ENCODE results near the gene KLF9.
A peak's percentile ranks its signal among the peaks of the same experiment; 100 is the strongest.

The KLF9 gene

DNA sequence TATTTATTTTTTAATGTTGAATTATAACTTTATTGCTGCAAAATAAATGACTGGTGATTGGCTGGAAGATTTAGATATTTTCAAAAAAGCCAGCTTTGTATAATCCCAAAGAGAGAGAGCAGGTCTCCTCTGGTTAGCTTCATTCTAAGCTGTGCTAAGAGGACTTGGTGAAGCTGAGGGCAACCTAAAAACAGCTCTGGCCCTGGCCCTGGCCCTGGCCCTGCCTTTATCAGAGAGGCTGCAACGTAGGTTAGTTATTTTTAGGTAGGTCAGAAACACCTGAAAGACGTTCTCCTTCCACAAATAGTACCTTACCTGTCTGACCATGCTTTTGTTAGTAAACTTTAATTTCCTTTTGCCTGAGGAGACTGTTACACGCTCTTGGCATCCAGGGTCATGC, 58.7 kb downstream of the KLF9 start:
- no peaks in the 10 kb centered on the region for H3K4me1 ChIP-seq (ENCODE audit: control insufficient read depth, insufficient read depth, low read length)
- no peak overlapping the region for H3K4me3 ChIP-seq (ENCODE audit: low read depth, low read length)
- CTCF ChIA-PET, result interaction anchor here (1.0 to 2.4 kb wide), 2 partner anchors 154 to 246 kb away, joined by 3 to 15 read pairs; no protein-coding TSS in a partner anchor
- POLR2A ChIA-PET, result no interaction called here
- H3K36me3 ChIP-seq (ENCODE audit: control insufficient read depth in 2 of 2, insufficient read depth in 1 of 2, low read length in 2 of 2), result peaks cover 9 to 26% of the 10 kb centered on the region in 2 experiments
- no peak for TF ChIP-seq ZNF776 (tag by site-specific recombination; IDR thresholded peaks at IDR 0.05; ENCODE audit: borderline replicate concordance)
- H3K27ac ChIP-seq (ENCODE audit: extremely low read depth, low read depth, low read length), result no peak overlapping the region
- H3K9me3 ChIP-seq (ENCODE audit: control insufficient read depth, insufficient read depth, low read depth, low read length), result no peaks in the 10 kb centered on the region

DNA sequence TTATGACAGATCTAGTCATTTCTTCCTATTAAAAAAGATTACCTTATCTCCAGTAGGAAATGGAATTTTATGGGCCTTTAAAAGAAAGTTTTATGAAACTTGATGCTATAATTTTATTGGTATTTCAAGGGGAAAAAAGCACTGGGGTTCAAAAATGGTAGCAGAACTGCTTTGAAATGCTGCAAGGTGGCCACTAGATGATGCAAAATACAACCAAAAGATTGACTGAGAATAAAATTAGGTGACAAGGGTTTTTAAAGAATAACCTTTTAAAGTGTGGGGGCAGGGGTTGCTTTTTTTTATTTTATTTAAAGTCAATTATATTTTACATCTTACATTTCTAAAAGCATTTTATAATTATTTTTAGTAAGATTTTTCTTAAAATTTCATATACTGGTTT, 61.7 kb downstream of the KLF9 start:
- no peak overlapping the region for H3K27ac ChIP-seq (ENCODE audit: extremely low read depth, low read depth, low read length)
- no peaks in the 10 kb centered on the region for H3K9me3 ChIP-seq (ENCODE audit: control insufficient read depth, insufficient read depth, low read depth, low read length)
- no peak for TF ChIP-seq ZNF664 (tag by site-specific recombination; IDR thresholded peaks at IDR 0.05)
- peak; percentile 30; the same call in 1 of the 2 replicates for TF ChIP-seq ZNF654 (tag by site-specific recombination; IDR thresholded peaks at IDR 0.05; ENCODE audit: low read depth)
- TF ChIP-seq, protein P1, sequence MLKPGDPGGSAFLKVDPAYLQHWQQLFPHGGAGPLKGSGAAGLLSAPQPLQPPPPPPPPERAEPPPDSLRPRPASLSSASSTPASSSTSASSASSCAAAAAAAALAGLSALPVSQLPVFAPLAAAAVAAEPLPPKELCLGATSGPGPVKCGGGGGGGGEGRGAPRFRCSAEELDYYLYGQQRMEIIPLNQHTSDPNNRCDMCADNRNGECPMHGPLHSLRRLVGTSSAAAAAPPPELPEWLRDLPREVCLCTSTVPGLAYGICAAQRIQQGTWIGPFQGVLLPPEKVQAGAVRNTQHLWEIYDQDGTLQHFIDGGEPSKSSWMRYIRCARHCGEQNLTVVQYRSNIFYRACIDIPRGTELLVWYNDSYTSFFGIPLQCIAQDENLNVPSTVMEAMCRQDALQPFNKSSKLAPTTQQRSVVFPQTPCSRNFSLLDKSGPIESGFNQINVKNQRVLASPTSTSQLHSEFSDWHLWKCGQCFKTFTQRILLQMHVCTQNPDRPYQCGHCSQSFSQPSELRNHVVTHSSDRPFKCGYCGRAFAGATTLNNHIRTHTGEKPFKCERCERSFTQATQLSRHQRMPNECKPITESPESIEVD (tag by site-specific recombination; IDR thresholded peaks at IDR 0.05), result 0 out of 2 replicates have a peak, but pooled peaks have one; percentile 8
- no peak for TF ChIP-seq ZNF623 (tag by site-specific recombination; IDR thresholded peaks at IDR 0.05)
- TF ChIP-seq ZNF555 (tag by site-specific recombination; conservative IDR thresholded peaks at IDR 0.05), result no peak
- no peaks in the 10 kb centered on the region for H3K4me1 ChIP-seq (ENCODE audit: control insufficient read depth, insufficient read depth, low read length)
- H3K36me3 ChIP-seq (ENCODE audit: control insufficient read depth in 2 of 2, insufficient read depth in 1 of 2, low read length in 2 of 2), result peaks cover 9 to 50% of the 10 kb centered on the region in 2 experiments
- CTCF ChIA-PET, result interaction anchor here (0.8 to 1.9 kb wide), 2 partner anchors 157 to 249 kb away, joined by 5 to 11 read pairs; no protein-coding TSS in a partner anchor
- POLR2A ChIA-PET, result interaction anchor here (1.1 kb wide), 1 partner anchor 28 kb away, joined by 4 read pairs; no protein-coding TSS in a partner anchor
- no peak overlapping the region for H3K4me3 ChIP-seq (ENCODE audit: low read depth, low read length)

DNA sequence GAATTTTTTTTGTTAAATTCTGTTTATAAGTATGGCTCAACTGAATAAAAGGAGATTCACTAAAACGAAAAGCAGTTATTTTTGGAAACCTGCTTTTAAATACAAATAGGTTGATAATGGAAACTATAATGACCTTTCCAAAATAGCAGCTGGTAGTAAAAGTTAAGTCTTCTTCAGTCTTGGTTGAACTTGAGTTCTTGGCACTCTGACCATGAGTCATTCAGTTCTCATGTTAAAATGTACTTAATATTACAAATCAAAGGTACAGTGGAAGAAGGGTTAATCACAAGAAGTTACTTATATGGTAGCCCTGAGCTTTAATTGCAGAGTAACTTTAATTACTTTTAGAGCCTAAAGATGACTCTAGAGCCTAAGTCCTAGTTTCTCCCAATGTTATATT, 62.1 kb downstream of the KLF9 start:
- peaks cover 14 to 50% of the 10 kb centered on the region in 2 experiments for H3K36me3 ChIP-seq (ENCODE audit: control insufficient read depth in 2 of 2, insufficient read depth in 1 of 2, low read length in 2 of 2)
- H3K4me1 ChIP-seq (ENCODE audit: control insufficient read depth, insufficient read depth, low read length), result no peaks in the 10 kb centered on the region
- no peak overlapping the region for H3K27ac ChIP-seq (ENCODE audit: extremely low read depth, low read depth, low read length)
- ChIA-PET CTCF (interaction anchor here (0.8 to 1.9 kb wide), 3 partner anchors 158 to 250 kb away, joined by 3 to 11 read pairs (median 5); no protein-coding TSS in a partner anchor), POLR2A (interaction anchor here (1.1 kb wide), 1 partner anchor 28 kb away, joined by 4 read pairs; no protein-coding TSS in a partner anchor)
- no peaks in the 10 kb centered on the region for H3K9me3 ChIP-seq (ENCODE audit: control insufficient read depth, insufficient read depth, low read depth, low read length)
- H3K4me3 ChIP-seq (ENCODE audit: low read depth, low read length), result no peak overlapping the region
- no peak for TF ChIP-seq ZBTB20 (tag by site-specific recombination; IDR thresholded peaks at IDR 0.05)
- no peak for TF ChIP-seq ZFP41 (tag by site-specific recombination; IDR thresholded peaks at IDR 0.05; ENCODE audit: borderline replicate concordance)
- no peak for TF ChIP-seq RBAK (tag by site-specific recombination; IDR thresholded peaks at IDR 0.05)
- no peak for TF ChIP-seq ZSCAN30 (tag by site-specific recombination; IDR thresholded peaks at IDR 0.05)
- TF ChIP-seq ZNF174 (tag by site-specific recombination; IDR thresholded peaks at IDR 0.05), result no peak
- TF ChIP-seq ZNF394 (tag by site-specific recombination; IDR thresholded peaks at IDR 0.05; ENCODE audit: borderline replicate concordance), result no peak
- TF ChIP-seq GLIS2 (tag by site-specific recombination; IDR thresholded peaks at IDR 0.05), result no peak
- no peak for TF ChIP-seq ZNF391 (tag by site-specific recombination; IDR thresholded peaks at IDR 0.05; ENCODE audit: borderline replicate concordance, low read depth)
- TF ChIP-seq, protein P2, sequence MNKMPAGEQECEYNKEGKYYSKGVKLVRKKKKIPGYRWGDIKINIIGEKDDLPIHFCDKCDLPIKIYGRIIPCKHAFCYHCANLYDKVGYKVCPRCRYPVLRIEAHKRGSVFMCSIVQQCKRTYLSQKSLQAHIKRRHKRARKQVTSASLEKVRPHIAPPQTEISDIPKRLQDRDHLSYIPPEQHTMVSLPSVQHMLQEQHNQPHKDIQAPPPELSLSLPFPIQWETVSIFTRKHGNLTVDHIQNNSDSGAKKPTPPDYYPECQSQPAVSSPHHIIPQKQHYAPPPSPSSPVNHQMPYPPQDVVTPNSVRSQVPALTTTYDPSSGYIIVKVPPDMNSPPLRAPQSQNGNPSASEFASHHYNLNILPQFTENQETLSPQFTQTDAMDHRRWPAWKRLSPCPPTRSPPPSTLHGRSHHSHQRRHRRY (tag by site-specific recombination; IDR thresholded peaks at IDR 0.05), result no peak
- TF ChIP-seq SCRT2 (tag by site-specific recombination; IDR thresholded peaks at IDR 0.05), result no peak
- no peak for TF ChIP-seq ZNF211 (tag by site-specific recombination; IDR thresholded peaks at IDR 0.05; ENCODE audit: low read depth)
- no peak for TF ChIP-seq ZBTB7A (tag by site-specific recombination; IDR thresholded peaks at IDR 0.05; ENCODE audit: low read depth)
- TF ChIP-seq ZNF354C (tag by site-specific recombination; IDR thresholded peaks at IDR 0.05; ENCODE audit: borderline replicate concordance, low read depth), result no peak

All from HEK293 (cell line).